ENCODE measurements around the gene TRAF1.

The TRAF1 gene

DNA sequence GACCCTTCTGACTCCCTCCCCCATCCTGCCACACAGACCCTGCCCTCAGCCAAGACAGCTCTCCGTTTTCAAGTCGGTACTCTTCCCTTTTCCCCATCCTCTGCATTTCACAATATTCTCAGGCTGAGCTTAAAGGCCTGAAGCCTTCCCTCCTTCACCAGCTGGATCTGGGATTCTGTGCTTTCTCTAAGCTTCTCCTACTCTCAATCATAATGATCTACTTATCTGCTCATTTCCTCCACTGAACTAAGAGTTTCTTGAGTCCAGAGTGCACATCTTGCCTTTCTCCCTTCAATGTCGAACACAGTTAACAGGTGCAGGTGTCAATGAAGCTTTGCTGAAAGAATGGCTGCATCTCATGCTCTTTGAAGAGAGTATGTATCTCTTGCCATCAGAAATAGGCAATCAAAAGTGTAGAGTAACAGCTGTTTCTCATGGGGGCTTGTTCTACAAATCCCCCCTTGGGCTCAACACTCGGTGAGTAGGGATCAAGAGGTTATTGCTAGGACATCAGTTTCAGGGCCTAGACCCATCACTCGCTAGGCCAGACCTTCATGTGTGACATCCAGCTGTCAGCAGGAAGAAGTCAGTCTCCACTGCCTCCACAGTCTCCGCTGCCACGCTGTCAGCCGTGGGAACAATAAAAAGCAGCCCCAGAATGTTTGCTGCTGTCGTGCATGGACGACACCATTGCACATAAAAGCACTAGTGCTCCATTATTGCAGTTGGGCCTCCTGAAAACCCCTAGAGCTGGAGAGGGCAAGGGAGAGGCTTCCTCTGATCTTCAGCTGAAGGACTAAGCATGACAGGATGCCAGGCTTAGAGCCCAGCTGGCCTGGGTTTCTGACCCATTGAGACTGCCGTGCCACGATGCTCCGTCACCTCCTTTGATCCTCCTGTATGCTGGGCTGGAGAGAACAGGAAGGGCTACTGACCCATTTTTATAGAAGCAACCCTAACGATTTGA, 23.7 kb downstream of the TRAF1 start:
- H3K4me3 ChIP-seq (ENCODE audit: low read depth, low read length): no peak overlapping the region
- H3K36me3 ChIP-seq (ENCODE audit: control insufficient read depth, insufficient read depth, low read length): no peaks in the 10 kb centered on the region
- H3K27ac ChIP-seq (ENCODE audit: low read depth, low read length): no peak overlapping the region
- H3K9me3 ChIP-seq (ENCODE audit: control insufficient read depth, insufficient read depth, low read depth, low read length): no peaks in the 10 kb centered on the region
- H3K4me1 ChIP-seq (ENCODE audit: control insufficient read depth, insufficient read depth, low read length): no peaks in the 10 kb centered on the region
- H3K27me3 ChIP-seq (ENCODE audit: control insufficient read depth, insufficient read depth, low read length): no peaks in the 10 kb centered on the region
- no peak overlapping the region for H3K9ac ChIP-seq (ENCODE audit: low read length)

DNA sequence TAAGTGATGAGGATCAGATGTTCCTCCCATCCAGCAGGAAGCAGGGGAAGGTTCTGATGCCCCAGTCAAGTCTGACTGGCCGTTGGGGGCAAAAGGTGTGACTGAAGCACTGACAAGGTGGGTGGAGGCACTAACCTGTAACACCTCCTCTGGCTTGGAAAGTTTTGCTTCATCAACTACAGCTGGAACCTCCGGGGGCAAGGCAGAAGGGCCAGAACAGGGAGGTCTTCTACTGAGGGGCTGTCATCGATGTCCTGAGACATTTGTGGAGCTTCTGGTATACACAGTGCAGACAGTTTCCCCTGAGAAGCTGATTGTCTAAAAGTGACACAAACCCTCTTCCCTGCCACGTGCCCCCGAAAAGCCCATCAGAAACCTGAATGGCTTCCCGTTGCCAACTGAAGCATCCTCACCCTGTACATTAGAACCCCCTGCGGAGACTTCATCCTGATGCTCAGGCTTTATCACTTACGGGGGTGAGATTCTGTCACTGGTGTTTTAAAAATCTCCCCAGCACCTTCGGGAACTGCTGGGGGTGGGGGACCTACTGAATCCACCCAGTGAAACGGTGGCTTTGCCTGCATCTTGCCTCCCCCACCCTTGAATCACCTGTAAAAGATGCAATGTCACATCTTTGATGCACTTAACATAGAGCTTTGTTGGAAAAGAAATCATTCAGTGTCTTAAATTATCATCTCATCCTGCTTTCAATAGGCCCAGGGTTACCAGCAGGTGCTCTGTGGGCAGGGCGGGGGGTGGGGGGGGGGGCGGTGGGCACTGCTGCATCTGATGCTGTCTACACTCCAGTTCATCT, 24.6 kb downstream of the TRAF1 start:
- no peak overlapping the region for H3K4me3 ChIP-seq (ENCODE audit: low read depth, low read length)
- H3K9me3 ChIP-seq (ENCODE audit: control insufficient read depth, insufficient read depth, low read depth, low read length): no peaks in the 10 kb centered on the region
- H3K9ac ChIP-seq (ENCODE audit: low read length): no peak overlapping the region
- peaks cover 3% of the 10 kb centered on the region; the same call in 1 of the 2 replicates for H3K4me1 ChIP-seq (ENCODE audit: control insufficient read depth, insufficient read depth, low read length)
- H3K27ac ChIP-seq (ENCODE audit: low read depth, low read length): no peak overlapping the region
- no peaks in the 10 kb centered on the region for H3K36me3 ChIP-seq (ENCODE audit: control insufficient read depth, insufficient read depth, low read length)
- H3K27me3 ChIP-seq (ENCODE audit: control insufficient read depth, insufficient read depth, low read length): no peaks in the 10 kb centered on the region

DNA sequence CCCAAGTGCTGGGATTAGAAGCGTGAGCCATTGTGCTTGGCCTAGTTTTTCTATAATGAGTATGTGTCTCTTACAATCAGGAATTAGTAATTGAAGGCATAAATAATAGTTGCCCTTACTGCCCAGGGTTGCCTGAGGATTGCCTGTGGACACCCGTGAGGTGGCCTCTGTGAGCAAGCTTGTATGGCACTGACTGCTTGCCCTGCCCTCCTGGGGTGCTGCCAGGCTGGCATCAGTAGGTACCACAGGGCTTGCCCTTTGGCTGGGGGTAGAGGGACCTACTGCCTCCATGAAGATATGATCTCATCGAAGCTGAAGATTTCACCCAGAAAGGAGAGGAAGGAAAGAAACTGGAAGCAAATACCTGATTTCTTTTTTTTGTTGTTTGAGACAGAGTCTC, 25.8 kb downstream of the TRAF1 start:
- Histone ChIP-seq H3K4me1 (ENCODE audit: control insufficient read depth, insufficient read depth, low read length) (peaks cover 4% of the 10 kb centered on the region; the same call in 1 of the 2 replicates), H3K27ac (ENCODE audit: low read depth, low read length) (no peak overlapping the region), H3K9me3 (ENCODE audit: control insufficient read depth, insufficient read depth, low read depth, low read length) (no peaks in the 10 kb centered on the region), H3K9ac (ENCODE audit: low read length) (no peak overlapping the region), H3K4me3 (ENCODE audit: low read depth, low read length) (no peak overlapping the region), H3K27me3 (ENCODE audit: control insufficient read depth, insufficient read depth, low read length) (no peaks in the 10 kb centered on the region), H3K36me3 (ENCODE audit: control insufficient read depth, insufficient read depth, low read length) (no peaks in the 10 kb centered on the region)

DNA sequence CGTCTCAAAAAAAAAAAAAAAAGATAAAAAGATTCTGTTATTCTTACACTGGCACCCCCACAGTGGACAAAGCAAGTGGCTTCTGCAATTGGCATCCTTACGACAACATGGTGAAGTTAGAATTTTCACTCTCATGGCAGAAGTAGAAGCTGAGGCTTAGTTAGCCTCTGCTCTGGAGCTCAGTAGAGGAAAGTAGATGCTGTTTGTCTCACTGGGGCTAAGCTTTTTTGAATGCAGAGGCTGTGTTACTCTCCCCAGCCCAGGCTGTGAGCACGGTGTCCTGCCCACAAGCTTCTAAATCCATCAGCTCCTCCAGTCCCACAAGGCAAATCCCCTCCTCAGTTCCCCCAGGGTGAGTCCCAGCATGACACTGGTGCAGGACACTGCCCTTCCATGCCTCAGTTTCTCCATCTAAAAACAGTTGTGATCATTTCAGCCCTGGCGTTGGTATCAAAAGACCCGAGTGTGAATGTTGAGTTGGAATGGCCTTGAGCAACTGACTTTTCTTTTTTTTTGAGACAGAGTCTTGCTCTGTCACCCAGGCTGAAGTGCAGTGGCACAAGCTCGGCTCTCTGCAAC, 27.0 kb downstream of the TRAF1 start:
- Histone ChIP-seq H3K27me3 (ENCODE audit: control insufficient read depth, insufficient read depth, low read length) (peaks cover 7% of the 10 kb centered on the region), H3K4me3 (ENCODE audit: low read depth, low read length) (no peak overlapping the region), H3K36me3 (ENCODE audit: control insufficient read depth, insufficient read depth, low read length) (no peaks in the 10 kb centered on the region), H3K9me3 (ENCODE audit: control insufficient read depth, insufficient read depth, low read depth, low read length) (no peaks in the 10 kb centered on the region), H3K9ac (ENCODE audit: low read length) (no peak overlapping the region), H3K4me1 (ENCODE audit: control insufficient read depth, insufficient read depth, low read length) (peaks cover 4% of the 10 kb centered on the region; the same call in 1 of the 2 replicates), H3K27ac (ENCODE audit: low read depth, low read length) (no peak overlapping the region)

DNA sequence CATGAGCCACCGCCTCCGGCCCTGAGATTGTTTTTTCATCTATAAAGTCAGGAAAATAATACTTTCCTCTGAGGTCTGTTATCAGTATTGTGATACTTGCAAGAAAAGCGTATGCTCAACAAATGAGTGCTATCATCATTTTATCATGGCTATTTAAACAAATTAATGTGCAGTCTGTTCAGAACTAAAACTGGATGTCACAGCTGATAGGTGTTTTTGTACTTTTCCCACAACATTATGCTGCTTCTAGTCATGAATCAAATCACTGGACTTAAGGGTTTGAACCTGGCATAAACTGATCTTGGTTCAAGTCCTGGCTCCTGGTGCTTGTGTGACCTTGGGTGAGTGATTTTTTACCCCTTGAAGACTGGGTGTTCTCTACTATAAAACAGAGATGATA, 28.2 kb downstream of the TRAF1 start:
- Histone ChIP-seq H3K27ac (ENCODE audit: low read depth, low read length) (no peak overlapping the region), H3K9ac (ENCODE audit: low read length) (no peak overlapping the region), H3K4me1 (ENCODE audit: control insufficient read depth, insufficient read depth, low read length) (peaks cover 9% of the 10 kb centered on the region; the same call in 1 of the 2 replicates), H3K9me3 (ENCODE audit: control insufficient read depth, insufficient read depth, low read depth, low read length) (no peaks in the 10 kb centered on the region), H3K36me3 (ENCODE audit: control insufficient read depth, insufficient read depth, low read length) (no peaks in the 10 kb centered on the region), H3K27me3 (ENCODE audit: control insufficient read depth, insufficient read depth, low read length) (peaks cover 17% of the 10 kb centered on the region), H3K4me3 (ENCODE audit: low read depth, low read length) (no peak overlapping the region)

DNA sequence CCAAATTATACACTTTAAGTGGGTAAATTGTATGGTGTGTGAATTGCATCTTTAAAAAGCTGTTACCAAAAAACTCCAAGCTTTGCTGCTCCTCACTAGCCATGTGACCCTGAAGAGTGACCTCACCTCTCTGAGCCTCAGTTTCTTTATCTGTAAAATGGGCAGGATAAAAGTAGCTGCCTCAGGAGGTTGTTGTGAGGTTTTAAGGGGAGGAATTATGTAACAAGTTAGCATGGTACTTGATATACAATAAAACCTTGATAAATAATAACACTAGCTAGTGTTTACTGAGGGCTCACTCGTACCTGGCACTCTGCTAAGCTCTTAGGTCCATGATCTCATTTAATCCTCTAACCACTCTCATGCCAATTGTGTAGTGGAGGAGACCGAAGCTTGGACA, 30.6 kb downstream of the TRAF1 start:
- H3K4me1 ChIP-seq (ENCODE audit: control insufficient read depth, insufficient read depth, low read length): peaks cover 13% of the 10 kb centered on the region; the same call in 1 of the 2 replicates
- H3K9ac ChIP-seq (ENCODE audit: low read length): no peak overlapping the region
- H3K27me3 ChIP-seq (ENCODE audit: control insufficient read depth, insufficient read depth, low read length): peaks cover 23% of the 10 kb centered on the region
- no peaks in the 10 kb centered on the region for H3K9me3 ChIP-seq (ENCODE audit: control insufficient read depth, insufficient read depth, low read depth, low read length)
- H3K4me3 ChIP-seq (ENCODE audit: low read depth, low read length): no peak overlapping the region
- no peaks in the 10 kb centered on the region for H3K36me3 ChIP-seq (ENCODE audit: control insufficient read depth, insufficient read depth, low read length)
- H3K27ac ChIP-seq (ENCODE audit: low read depth, low read length): no peak overlapping the region

DNA sequence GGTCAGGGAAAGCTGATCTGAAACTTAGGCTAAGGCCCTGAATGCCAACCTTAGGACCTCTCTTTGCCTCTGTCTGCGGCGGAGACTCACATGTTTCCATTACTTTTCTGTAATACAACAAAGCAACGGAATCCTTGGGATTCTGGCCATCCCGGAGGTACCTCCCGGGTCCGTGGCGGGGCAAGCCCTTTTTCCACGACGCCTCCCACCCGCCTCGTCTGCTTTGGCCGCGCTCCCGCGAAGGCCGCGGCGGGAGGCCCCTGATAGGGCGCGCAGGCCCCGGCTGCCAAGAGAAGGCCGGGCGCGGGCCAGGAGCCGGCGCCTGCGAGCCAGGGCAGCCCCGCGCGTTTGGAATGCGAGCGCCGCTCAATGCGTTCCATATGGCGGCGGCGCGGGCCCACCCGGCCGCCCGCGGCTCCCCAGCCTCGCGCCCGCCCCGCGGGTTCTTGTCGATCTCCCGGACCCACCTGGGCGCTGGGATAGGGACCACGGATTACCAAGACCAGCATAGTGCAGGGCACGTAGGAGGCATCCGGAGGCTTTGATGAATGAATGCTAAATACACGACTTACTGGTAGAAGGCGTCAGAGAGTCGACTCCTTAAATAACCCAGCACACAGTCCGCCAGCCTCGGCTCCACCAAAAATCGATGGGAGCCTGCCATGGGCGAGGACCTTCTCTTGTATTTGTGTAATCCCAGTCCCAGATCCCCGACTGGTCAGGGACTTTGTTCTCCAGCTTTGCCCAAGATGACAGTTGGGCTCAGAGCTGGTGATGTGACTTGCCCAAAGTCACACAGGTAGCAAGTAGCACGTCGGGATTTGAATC, 32.1 kb downstream of the TRAF1 start:
- Histone ChIP-seq H3K4me3 (ENCODE audit: low read depth, low read length) (peak overlapping the region; percentile 31), H3K27ac (ENCODE audit: low read depth, low read length) (no peak overlapping the region), H3K4me1 (ENCODE audit: control insufficient read depth, insufficient read depth, low read length) (peaks cover 18% of the 10 kb centered on the region; the same call in 1 of the 2 replicates), H3K36me3 (ENCODE audit: control insufficient read depth, insufficient read depth, low read length) (no peaks in the 10 kb centered on the region), H3K9me3 (ENCODE audit: control insufficient read depth, insufficient read depth, low read depth, low read length) (no peaks in the 10 kb centered on the region), H3K27me3 (ENCODE audit: control insufficient read depth, insufficient read depth, low read length) (peaks cover 23% of the 10 kb centered on the region), H3K9ac (ENCODE audit: low read length) (no peak overlapping the region)

DNA sequence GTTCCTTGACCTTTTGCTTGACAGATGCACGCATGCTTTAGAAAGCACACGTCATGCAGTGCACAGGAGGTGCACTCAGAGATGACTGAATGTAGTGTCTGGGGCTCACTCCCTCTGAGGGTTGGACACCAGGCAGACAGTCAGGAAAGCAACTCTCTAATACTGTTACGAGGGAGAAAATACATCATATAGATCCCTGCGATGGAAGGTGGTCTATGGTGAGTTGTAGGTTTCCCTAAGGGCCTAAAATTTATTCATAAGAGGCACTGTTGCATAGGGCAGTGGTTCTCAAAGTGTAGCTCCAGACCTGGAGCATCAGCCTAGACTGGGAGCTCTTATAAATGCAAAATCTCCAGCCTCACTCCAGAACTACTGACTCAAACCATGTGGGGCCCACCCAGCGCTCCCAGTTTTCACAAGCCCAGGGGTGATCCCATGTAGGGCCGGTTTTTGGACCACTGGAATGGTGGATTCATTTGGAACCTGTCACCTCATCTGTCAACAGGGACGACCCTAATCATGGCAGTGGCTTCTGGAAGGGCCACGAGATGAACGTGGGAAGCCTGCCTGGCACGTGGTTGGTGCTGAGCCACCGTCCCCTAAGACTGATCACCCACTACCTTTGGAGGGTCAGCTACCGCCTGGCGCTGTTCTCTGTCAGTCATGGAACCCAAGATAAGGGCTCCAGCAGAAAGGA, 32.8 kb downstream of the TRAF1 start:
- Histone ChIP-seq H3K9ac (ENCODE audit: low read length) (no peak overlapping the region), H3K27ac (ENCODE audit: low read depth, low read length) (no peak overlapping the region), H3K4me1 (ENCODE audit: control insufficient read depth, insufficient read depth, low read length) (peaks cover 18% of the 10 kb centered on the region; the same call in 1 of the 2 replicates), H3K36me3 (ENCODE audit: control insufficient read depth, insufficient read depth, low read length) (no peaks in the 10 kb centered on the region), H3K27me3 (ENCODE audit: control insufficient read depth, insufficient read depth, low read length) (peaks cover 23% of the 10 kb centered on the region), H3K4me3 (ENCODE audit: low read depth, low read length) (no peak overlapping the region), H3K9me3 (ENCODE audit: control insufficient read depth, insufficient read depth, low read depth, low read length) (no peaks in the 10 kb centered on the region)

DNA sequence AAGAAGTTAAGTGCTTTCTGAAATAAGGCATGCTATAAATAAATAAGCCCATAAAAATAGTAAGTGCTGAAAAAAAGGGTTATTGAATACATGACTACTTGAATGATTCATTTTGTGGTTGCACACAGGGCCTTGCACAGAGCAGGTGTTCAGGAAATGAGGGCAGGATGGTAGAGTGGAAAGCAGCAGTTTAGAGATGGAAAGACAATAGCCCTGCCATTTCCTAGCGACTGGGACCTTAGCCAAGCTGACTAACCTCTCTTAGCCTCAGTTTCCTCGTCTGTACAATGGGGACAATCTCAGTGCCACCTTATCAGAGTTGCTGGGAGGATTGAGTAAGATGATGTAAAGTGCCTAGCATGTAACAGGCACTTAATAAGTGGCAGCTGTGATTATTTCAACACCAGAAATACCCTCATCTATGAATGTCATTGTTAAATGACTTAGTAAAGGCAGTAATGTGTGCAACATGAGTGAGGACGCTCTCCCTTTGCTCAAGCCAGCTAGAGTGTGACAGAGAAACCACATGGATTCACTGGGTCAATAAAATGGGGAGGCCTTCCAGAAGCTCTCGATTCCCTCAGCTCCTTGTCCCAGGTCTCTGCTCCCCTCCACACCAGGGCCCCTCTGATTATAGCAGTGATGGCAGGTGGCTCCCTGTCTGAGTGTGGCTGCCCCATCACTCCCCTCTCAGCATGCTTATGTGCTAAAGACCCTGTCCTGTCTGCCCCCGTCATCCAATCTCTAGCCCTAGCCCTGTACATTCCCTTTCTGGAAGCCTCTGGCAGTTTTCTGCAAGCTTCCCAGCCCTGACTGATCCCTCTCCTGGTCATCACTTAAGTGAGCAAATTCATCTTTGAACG, 33.6 kb downstream of the TRAF1 start:
- Histone ChIP-seq H3K9me3 (ENCODE audit: control insufficient read depth, insufficient read depth, low read depth, low read length) (no peaks in the 10 kb centered on the region), H3K4me3 (ENCODE audit: low read depth, low read length) (no peak overlapping the region), H3K36me3 (ENCODE audit: control insufficient read depth, insufficient read depth, low read length) (no peaks in the 10 kb centered on the region), H3K27me3 (ENCODE audit: control insufficient read depth, insufficient read depth, low read length) (peaks cover 23% of the 10 kb centered on the region), H3K9ac (ENCODE audit: low read length) (no peak overlapping the region), H3K4me1 (ENCODE audit: control insufficient read depth, insufficient read depth, low read length) (peaks cover 18% of the 10 kb centered on the region; the same call in 1 of the 2 replicates), H3K27ac (ENCODE audit: low read depth, low read length) (no peak overlapping the region)
